ENCODE results near the gene AKAP6.

AKAP6 gene

DNA sequence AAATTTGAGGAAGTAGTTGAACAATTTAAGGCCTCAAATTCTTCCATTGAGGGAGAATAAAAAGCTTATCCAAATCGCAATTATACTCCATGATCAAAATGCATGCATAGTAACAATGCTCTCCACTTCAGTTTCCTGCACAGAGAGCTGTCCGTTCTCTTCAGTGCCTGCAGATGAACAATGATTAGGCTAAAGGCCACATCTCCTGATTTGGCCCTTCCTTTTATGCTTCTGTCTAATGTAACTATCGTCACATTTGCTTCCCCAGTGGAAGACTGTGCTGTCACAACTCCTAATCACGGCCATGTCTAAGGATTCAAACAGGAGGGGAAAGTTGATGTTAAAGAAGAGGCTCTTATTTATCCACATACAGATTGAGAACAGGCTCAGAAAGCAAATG lies 496.0 kb downstream of the AKAP6 start:
- no peak for DNase-seq (ENCODE audit: low read depth)
- TF ChIP-seq, protein P1, sequence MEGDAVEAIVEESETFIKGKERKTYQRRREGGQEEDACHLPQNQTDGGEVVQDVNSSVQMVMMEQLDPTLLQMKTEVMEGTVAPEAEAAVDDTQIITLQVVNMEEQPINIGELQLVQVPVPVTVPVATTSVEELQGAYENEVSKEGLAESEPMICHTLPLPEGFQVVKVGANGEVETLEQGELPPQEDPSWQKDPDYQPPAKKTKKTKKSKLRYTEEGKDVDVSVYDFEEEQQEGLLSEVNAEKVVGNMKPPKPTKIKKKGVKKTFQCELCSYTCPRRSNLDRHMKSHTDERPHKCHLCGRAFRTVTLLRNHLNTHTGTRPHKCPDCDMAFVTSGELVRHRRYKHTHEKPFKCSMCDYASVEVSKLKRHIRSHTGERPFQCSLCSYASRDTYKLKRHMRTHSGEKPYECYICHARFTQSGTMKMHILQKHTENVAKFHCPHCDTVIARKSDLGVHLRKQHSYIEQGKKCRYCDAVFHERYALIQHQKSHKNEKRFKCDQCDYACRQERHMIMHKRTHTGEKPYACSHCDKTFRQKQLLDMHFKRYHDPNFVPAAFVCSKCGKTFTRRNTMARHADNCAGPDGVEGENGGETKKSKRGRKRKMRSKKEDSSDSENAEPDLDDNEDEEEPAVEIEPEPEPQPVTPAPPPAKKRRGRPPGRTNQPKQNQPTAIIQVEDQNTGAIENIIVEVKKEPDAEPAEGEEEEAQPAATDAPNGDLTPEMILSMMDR (IDR thresholded peaks at IDR 0.05; ENCODE audit: low read depth, low read length, missing control alignments) = no peak
- no peak overlapping the region for H3K4me3 ChIP-seq (ENCODE audit: low read depth, low read length)

DNA sequence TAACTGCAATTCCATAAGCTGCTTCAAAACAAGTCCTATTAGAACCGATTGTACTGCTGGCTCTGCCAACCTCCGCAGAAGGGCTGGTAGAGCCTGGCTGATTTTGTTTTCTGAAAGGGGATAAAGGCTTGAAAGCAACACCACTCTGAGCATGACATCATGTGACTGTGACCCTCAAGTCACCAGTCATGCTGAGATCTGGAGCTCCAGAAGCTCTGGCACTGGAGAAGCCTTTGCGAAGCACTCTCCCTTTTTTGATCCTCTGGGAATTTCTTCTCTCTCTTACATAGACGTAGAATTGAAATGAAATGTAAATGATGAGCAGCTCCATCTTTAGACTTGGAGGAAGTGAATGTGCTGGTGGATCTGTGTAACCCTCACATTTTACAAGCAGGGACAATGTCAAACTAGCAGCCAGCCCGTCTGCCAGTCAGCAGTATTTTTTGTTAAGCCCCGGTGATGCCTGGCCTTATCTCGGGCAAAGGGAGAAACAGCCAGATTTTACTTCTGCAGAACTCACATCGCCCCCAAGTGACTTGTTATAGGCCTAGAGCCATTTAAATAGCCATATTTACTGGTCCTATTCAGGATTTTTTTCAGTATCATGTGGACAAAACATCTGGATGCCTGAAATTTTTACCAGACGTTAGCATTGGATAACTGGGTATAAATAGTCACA lies 497.4 kb downstream of the AKAP6 start:
- TF ChIP-seq, protein P1 (IDR thresholded peaks at IDR 0.05; ENCODE audit: low read depth, low read length, missing control alignments) = no peak
- H3K4me3 ChIP-seq (ENCODE audit: low read depth, low read length) = no peak overlapping the region
- DNase-seq (ENCODE audit: low read depth) = no peak

DNA sequence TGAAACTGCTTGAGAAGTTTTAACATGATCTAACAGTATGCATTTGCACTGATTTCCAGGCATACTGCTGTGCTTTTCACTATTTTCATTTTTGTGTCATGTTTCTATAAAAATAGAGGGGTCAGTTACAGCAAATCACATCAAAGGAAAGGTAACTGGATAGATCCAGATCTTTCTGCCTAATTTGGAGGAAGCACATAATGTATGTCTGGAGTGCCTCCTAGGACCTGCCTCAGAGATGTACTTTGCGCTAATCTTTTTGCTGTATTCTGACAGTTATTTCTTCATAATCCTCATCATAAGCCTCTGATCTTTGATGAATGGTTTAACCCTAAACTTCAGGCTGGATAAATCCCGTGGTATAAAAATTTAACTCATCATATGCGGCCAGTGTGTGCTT lies 498.4 kb downstream of the AKAP6 start:
- TF ChIP-seq, protein P1 (IDR thresholded peaks at IDR 0.05; ENCODE audit: low read depth, low read length, missing control alignments) = no peak
- H3K4me3 ChIP-seq (ENCODE audit: low read depth, low read length) = no peak overlapping the region
- no peak for DNase-seq (ENCODE audit: low read depth)

GRCh38 chr14:32835924-32836323 lies 506.8 kb downstream of the AKAP6 start:
- H3K4me3 ChIP-seq (ENCODE audit: low read depth, low read length) = no peak overlapping the region
- no peak for DNase-seq (ENCODE audit: low read depth)
- TF ChIP-seq, protein P1 (IDR thresholded peaks at IDR 0.05; ENCODE audit: low read depth, low read length, missing control alignments) = no peak

GRCh38 chr14:32841698-32842097 lies 512.6 kb downstream of the AKAP6 start:
- no peak for DNase-seq (ENCODE audit: low read depth)
- H3K4me3 ChIP-seq (ENCODE audit: low read depth, low read length) = no peak overlapping the region
- TF ChIP-seq, protein P1 (IDR thresholded peaks at IDR 0.05; ENCODE audit: low read depth, low read length, missing control alignments) = no peak

GRCh38 chr14:32846821-32847365 lies 517.8 kb downstream of the AKAP6 start:
- H3K4me3 ChIP-seq (ENCODE audit: low read depth, low read length) = no peak overlapping the region
- TF ChIP-seq, protein P1 (IDR thresholded peaks at IDR 0.05; ENCODE audit: low read depth, low read length, missing control alignments) = no peak
- DNase-seq (ENCODE audit: low read depth) = no peak

GRCh38 chr14:32847867-32848266 lies 518.8 kb downstream of the AKAP6 start:
- no peak overlapping the region for H3K4me3 ChIP-seq (ENCODE audit: low read depth, low read length)
- no peak for DNase-seq (ENCODE audit: low read depth)
- TF ChIP-seq, protein P1 (IDR thresholded peaks at IDR 0.05; ENCODE audit: low read depth, low read length, missing control alignments) = no peak

All from GM12864 (cell line).